Activated naive CD8-positive, alpha-beta T cell treated with anti-CD3 and anti-CD28 coated beads, Interleukin-2, amount 50 U/mL, for 24 hours (primary cell): Measurements from ENCODE around the gene RBMS3.

Experiments
- ATAC-seq: fragments of 150-1000 bp; cut with Tn5 transposase; one replicate; pipeline ENCODE4 v1.10.0; 2021
- DNase-seq: peaks from one replicate; pipeline ENCODE4 v3.0.0; 2021
- H3K27ac Mint-ChIP-seq: one replicate; pipeline ENCODE4 v1.8.0; 2021; ENCODE audit warnings: mild to moderate bottlenecking, mixed read lengths
- H3K27me3 Mint-ChIP-seq: one replicate; pipeline ENCODE4 v1.8.0; 2021; ENCODE audit warnings: mixed read lengths
- H3K36me3 Mint-ChIP-seq: one replicate; pipeline ENCODE4 v1.8.0; 2021; ENCODE audit warnings: low read depth, mixed read lengths
- H3K4me1 Mint-ChIP-seq: one replicate; pipeline ENCODE4 v1.8.0; 2021; ENCODE audit warnings: mixed read lengths
- H3K4me3 Mint-ChIP-seq: one replicate; pipeline ENCODE4 v1.8.0; 2021; ENCODE audit warnings: mild to moderate bottlenecking, moderate library complexity, mixed read lengths
- H3K9me3 Mint-ChIP-seq: one replicate; pipeline ENCODE4 v1.8.0; 2021; ENCODE audit warnings: mixed read lengths

The RBMS3 gene

GRCh38 chr3:29420106-29420505 is 139.2 kb downstream of the RBMS3 start:
- ATAC-seq = no peak

GRCh38 chr3:29426302-29427226 is 145.7 kb downstream of the RBMS3 start:
- ATAC-seq (no peak), DNase-seq (no peak)
- Mint-ChIP-seq H3K36me3 (no peaks in the 10 kb centered on the region), H3K4me3 (no peak overlapping the region), H3K27me3 (no peaks in the 10 kb centered on the region), H3K9me3 (peaks cover 4% of the 10 kb centered on the region), H3K4me1 (no peaks in the 10 kb centered on the region), H3K27ac (no peak overlapping the region)

More at GRCh38 chr3:29420106-29420505, 139.2 kb downstream of the RBMS3 start:
- H3K9me3 Mint-ChIP-seq = peaks cover 4% of the 10 kb centered on the region
- DNase-seq = no peak
- no peaks in the 10 kb centered on the region for H3K4me1 Mint-ChIP-seq
- H3K27me3 Mint-ChIP-seq = no peaks in the 10 kb centered on the region
- H3K27ac Mint-ChIP-seq = no peak overlapping the region
- H3K4me3 Mint-ChIP-seq = no peak overlapping the region
- H3K36me3 Mint-ChIP-seq = no peaks in the 10 kb centered on the region

GRCh38 chr3:29427266-29428103 is 146.6 kb downstream of the RBMS3 start:
- Mint-ChIP-seq H3K27me3 (no peaks in the 10 kb centered on the region), H3K4me3 (no peak overlapping the region), H3K9me3 (peaks cover 4% of the 10 kb centered on the region), H3K4me1 (no peaks in the 10 kb centered on the region), H3K27ac (no peak overlapping the region), H3K36me3 (no peaks in the 10 kb centered on the region)
- DNase-seq (no peak), ATAC-seq (no peak)

- Mint-ChIP-seq H3K4me1 (no peaks in the 10 kb centered on the region), H3K36me3 (no peaks in the 10 kb centered on the region), H3K4me3 (no peak overlapping the region), H3K27ac (no peak overlapping the region), H3K27me3 (no peaks in the 10 kb centered on the region), H3K9me3 (peaks cover 3% of the 10 kb centered on the region)
- ATAC-seq (no peak), DNase-seq (no peak)
These were observed 148.3 kb downstream of the RBMS3 start for GRCh38 chr3:29429055-29429679.

GRCh38 chr3:29430558-29430971 is 149.7 kb downstream of the RBMS3 start:
- Mint-ChIP-seq H3K4me1 (no peaks in the 10 kb centered on the region), H3K27ac (no peak overlapping the region), H3K4me3 (no peak overlapping the region), H3K9me3 (no peaks in the 10 kb centered on the region), H3K36me3 (no peaks in the 10 kb centered on the region), H3K27me3 (no peaks in the 10 kb centered on the region)
- ATAC-seq = no peak
- no peak for DNase-seq

GRCh38 chr3:29436612-29437323 is 155.9 kb downstream of the RBMS3 start:
- no peaks in the 10 kb centered on the region for H3K9me3 Mint-ChIP-seq
- peaks cover 2% of the 10 kb centered on the region for H3K27me3 Mint-ChIP-seq
- H3K36me3 Mint-ChIP-seq = no peaks in the 10 kb centered on the region
- peaks cover 4% of the 10 kb centered on the region for H3K4me1 Mint-ChIP-seq
- no peak overlapping the region for H3K4me3 Mint-ChIP-seq
- no peak overlapping the region for H3K27ac Mint-ChIP-seq
- no peak for DNase-seq
- ATAC-seq = no peak

GRCh38 chr3:29438580-29438979 is 157.7 kb downstream of the RBMS3 start:
- Mint-ChIP-seq H3K27me3 (peaks cover 2% of the 10 kb centered on the region), H3K27ac (no peak overlapping the region), H3K4me1 (peaks cover 4% of the 10 kb centered on the region), H3K36me3 (no peaks in the 10 kb centered on the region), H3K9me3 (peaks cover 3% of the 10 kb centered on the region), H3K4me3 (no peak overlapping the region)
- no peak for ATAC-seq
- no peak for DNase-seq

GRCh38 chr3:29440413-29441305 is 159.8 kb downstream of the RBMS3 start:
- Mint-ChIP-seq H3K4me3 (no peak overlapping the region), H3K27me3 (peaks cover 2% of the 10 kb centered on the region), H3K36me3 (no peaks in the 10 kb centered on the region), H3K4me1 (peaks cover 4% of the 10 kb centered on the region), H3K27ac (no peak overlapping the region), H3K9me3 (peaks cover 15% of the 10 kb centered on the region)
- DNase-seq (no peak), ATAC-seq (no peak)

GRCh38 chr3:29441422-29441821 is 160.6 kb downstream of the RBMS3 start:
- Mint-ChIP-seq H3K27me3 (peaks cover 2% of the 10 kb centered on the region), H3K4me3 (no peak overlapping the region), H3K4me1 (peaks cover 4% of the 10 kb centered on the region), H3K27ac (no peak overlapping the region), H3K9me3 (peaks cover 15% of the 10 kb centered on the region), H3K36me3 (no peaks in the 10 kb centered on the region)
- DNase-seq (no peak), ATAC-seq (no peak)

- Mint-ChIP-seq H3K36me3 (no peaks in the 10 kb centered on the region), H3K4me3 (no peak overlapping the region), H3K27ac (no peak overlapping the region), H3K27me3 (no peaks in the 10 kb centered on the region), H3K9me3 (peaks cover 15% of the 10 kb centered on the region), H3K4me1 (no peaks in the 10 kb centered on the region)
- DNase-seq (no peak), ATAC-seq (no peak)
These were observed 167.2 kb downstream of the RBMS3 start for GRCh38 chr3:29447946-29448627.

GRCh38 chr3:29451920-29452319 is 171.0 kb downstream of the RBMS3 start:
- no peak overlapping the region for H3K4me3 Mint-ChIP-seq
- H3K36me3 Mint-ChIP-seq = no peaks in the 10 kb centered on the region
- H3K27ac Mint-ChIP-seq = no peak overlapping the region
- no peaks in the 10 kb centered on the region for H3K9me3 Mint-ChIP-seq
- no peaks in the 10 kb centered on the region for H3K4me1 Mint-ChIP-seq
- no peaks in the 10 kb centered on the region for H3K27me3 Mint-ChIP-seq
- DNase-seq (no peak), ATAC-seq (no peak)

GRCh38 chr3:29452934-29453283 is 172.0 kb downstream of the RBMS3 start:
- Mint-ChIP-seq H3K36me3 (no peaks in the 10 kb centered on the region), H3K4me3 (no peak overlapping the region), H3K27me3 (no peaks in the 10 kb centered on the region), H3K9me3 (no peaks in the 10 kb centered on the region), H3K4me1 (no peaks in the 10 kb centered on the region), H3K27ac (no peak overlapping the region)
- ATAC-seq = no peak
- no peak for DNase-seq
